Upper lobe of right lung (tissue), 1 donor: ENCODE results near the gene DNAJC11. TPM values are rescaled to one million over a fixed set of nuclear protein-coding genes. Genes with fewer than 3 reads are reported as not detected.
"Not testable (repeated sequence)": the region's sequence is repeated elsewhere in the genome, so short reads cannot be mapped to it uniquely, and the experiment has no call there.

ENCODE experiments used
- ATAC-seq: fragments of 200-7000 bp; cut with Tn5 transposase; one replicate; pipeline ENCODE4 v1.9.1; 2020; ENCODE audit warnings: mild to moderate bottlenecking, moderate library complexity
- DNase-seq: peaks from one replicate; pipeline ENCODE4 v3.0.0-alpha.2; 2020
- H3K27ac ChIP-seq: fragments of 200-600 bp; one replicate; pipeline ENCODE4 v1.8.0; 2022
- H3K27me3 ChIP-seq: fragments of 200-600 bp; one replicate; pipeline ENCODE4 v1.8.0; 2022; ENCODE audit warnings: mild to moderate bottlenecking
- H3K36me3 ChIP-seq: fragments of 200-600 bp; one replicate; pipeline ENCODE4 v1.8.0; 2022
- H3K4me1 ChIP-seq: fragments of 200-600 bp; one replicate; pipeline ENCODE4 v1.8.0; 2022
- H3K4me3 ChIP-seq: fragments of 200-600 bp; one replicate; pipeline ENCODE4 v1.8.0; 2022; ENCODE audit warnings: mild to moderate bottlenecking
- H3K9me3 ChIP-seq: fragments of 200-600 bp; one replicate; pipeline ENCODE4 v1.8.0; 2022
- intact Hi-C: fragments of 100-400 bp; cut with DNase I; formaldehyde crosslinking; loops from one replicate; pipeline ENCODE4 v1.11.0; 2022
- total RNA-seq: library from RNA; stranded (reverse); fragmentation: NEBNext Ultra II Directional; extraction: Animal tissue kit (Norgen Biotek cat#: 25700); gene quantifications from one replicate; pipeline ENCODE4 v1.2.1, GENCODE V29; 2021
- TF ChIP-seq, protein P1 (sequence below): fragments of 200-600 bp; IDR thresholded peaks from one replicate; pipeline ENCODE4 v1.8.0; 2022; ENCODE audit warnings: antibody characterized with exemption
- donor health status: DM: no; HTN: yes; CAD: no; lungs with severe emphysema.

DNAJC11 gene
- total RNA-seq, 1 donor from 2014 or later = 37.6 TPM

DNA sequence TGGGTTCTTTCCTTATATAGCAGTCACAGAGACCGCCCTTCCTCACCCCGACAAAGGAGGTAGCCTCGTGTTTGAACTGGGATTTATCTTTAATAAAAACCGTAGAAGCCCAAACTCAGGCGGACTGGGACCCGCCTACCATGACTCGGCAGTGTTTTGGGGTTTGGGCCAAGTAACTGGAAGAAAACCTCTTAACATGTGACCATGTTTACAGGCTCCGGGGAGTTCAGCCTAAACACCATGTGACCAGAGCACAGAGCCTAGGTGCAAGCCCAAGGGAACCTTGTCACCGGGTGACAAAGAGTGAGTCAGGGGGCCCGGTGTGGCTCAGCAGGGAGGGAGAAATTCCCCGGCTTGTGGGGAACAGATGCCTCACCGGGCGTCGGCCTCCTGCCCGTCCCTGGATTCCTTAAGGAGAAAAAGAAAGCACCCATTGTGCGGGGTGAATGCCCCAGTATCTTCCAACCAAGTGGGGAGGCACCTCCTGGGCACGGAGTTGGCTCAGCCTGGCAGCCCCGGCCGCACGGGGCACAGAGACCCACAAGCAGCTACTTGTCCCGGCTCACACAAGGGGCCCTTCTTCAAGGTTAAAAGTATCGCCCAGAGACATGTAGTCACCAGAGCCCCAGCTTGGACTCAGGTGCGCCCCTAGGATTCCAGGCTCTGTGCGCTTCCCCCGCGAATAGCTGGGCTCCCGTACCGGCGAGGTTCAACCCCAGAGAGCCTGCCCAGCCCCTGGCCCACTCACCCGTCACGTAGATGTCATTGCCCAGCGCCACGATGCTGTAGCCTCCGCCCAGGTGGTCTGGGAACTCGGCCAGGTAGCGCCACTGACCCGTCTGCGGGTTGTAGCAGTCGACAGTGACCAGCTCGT lies 100.3 kb downstream of the DNAJC11 start:
- no peaks in the 10 kb centered on the region for H3K9me3 ChIP-seq
- H3K27ac ChIP-seq = peak overlapping the region; percentile 99
- TF ChIP-seq, protein P1, sequence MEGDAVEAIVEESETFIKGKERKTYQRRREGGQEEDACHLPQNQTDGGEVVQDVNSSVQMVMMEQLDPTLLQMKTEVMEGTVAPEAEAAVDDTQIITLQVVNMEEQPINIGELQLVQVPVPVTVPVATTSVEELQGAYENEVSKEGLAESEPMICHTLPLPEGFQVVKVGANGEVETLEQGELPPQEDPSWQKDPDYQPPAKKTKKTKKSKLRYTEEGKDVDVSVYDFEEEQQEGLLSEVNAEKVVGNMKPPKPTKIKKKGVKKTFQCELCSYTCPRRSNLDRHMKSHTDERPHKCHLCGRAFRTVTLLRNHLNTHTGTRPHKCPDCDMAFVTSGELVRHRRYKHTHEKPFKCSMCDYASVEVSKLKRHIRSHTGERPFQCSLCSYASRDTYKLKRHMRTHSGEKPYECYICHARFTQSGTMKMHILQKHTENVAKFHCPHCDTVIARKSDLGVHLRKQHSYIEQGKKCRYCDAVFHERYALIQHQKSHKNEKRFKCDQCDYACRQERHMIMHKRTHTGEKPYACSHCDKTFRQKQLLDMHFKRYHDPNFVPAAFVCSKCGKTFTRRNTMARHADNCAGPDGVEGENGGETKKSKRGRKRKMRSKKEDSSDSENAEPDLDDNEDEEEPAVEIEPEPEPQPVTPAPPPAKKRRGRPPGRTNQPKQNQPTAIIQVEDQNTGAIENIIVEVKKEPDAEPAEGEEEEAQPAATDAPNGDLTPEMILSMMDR = no peak
- no peaks in the 10 kb centered on the region for H3K27me3 ChIP-seq
- peak overlapping the region; percentile 81 for H3K4me3 ChIP-seq
- ATAC-seq (peak; percentile 47), DNase-seq (peak; percentile 79)
- intact Hi-C loops = no loop called here
- peaks cover 50% of the 10 kb centered on the region for H3K4me1 ChIP-seq
- peaks cover 26% of the 10 kb centered on the region for H3K36me3 ChIP-seq

DNA sequence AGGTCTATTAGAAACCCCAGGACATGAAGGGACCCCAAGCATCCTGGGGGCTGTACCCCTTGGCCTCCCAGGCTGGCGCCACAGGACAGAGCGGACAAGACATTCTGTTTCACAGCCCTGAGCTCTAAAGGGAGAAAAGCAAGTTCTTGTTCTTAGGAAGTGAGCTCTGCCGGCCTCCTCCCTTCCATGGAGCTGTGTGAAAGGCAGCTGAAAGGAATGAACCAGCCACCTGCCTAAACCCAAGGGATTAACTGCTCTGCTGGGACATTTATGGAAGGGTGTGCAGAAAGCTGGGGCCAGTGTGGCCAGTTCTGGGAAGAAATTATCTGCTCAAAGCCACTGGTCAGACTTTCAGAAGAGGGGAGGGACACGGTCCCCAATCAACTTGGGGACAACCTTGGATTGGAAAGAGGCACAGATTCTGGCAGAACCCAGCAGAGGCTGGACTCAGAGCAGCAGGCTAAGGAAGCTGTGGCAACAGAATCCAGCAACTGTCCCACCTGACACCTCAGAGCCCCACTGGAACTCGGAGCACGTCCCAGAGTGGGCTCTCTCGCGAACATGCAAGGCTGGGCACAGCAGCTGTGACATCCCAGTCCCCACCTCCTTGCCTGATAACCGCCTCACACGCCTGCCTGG lies 101.1 kb downstream of the DNAJC11 start:
- DNase-seq (no peak), ATAC-seq (no peak)
- Histone ChIP-seq H3K36me3 (peaks cover 34% of the 10 kb centered on the region), H3K9me3 (no peaks in the 10 kb centered on the region), H3K4me3 (peak overlapping the region; percentile 81), H3K27ac (peak overlapping the region; percentile 99), H3K27me3 (no peaks in the 10 kb centered on the region), H3K4me1 (peaks cover 50% of the 10 kb centered on the region)
- intact Hi-C loops = no loop called here
- TF ChIP-seq, protein P1 = no peak

DNA sequence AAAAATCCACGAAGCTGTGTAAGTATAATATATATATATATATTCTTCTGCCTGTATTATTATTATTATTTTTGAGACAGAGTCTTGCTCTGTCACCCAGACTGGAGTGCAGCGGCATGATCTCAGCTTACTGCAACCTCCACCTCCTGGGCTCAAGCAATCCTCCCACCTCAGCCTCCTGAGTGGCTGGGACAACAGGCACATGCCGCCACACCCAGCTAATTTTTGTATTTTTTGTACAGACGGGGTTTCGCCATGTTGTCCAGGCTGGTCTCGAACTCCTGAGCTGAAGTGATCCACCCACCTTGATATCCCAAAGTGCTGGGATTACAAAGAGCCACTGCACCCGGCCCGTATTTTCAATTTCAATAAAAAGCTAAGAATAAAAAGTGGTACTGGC lies 101.6 kb downstream of the DNAJC11 start:
- DNase-seq, H3K9me3 ChIP-seq, intact Hi-C loops, ATAC-seq, H3K27me3 ChIP-seq: not testable (repeated sequence)
- H3K4me1 ChIP-seq = peaks cover 48% of the 10 kb centered on the region
- peak overlapping the region; percentile 99 for H3K27ac ChIP-seq
- H3K36me3 ChIP-seq = peaks cover 39% of the 10 kb centered on the region
- H3K4me3 ChIP-seq = peak overlapping the region; percentile 81

DNA sequence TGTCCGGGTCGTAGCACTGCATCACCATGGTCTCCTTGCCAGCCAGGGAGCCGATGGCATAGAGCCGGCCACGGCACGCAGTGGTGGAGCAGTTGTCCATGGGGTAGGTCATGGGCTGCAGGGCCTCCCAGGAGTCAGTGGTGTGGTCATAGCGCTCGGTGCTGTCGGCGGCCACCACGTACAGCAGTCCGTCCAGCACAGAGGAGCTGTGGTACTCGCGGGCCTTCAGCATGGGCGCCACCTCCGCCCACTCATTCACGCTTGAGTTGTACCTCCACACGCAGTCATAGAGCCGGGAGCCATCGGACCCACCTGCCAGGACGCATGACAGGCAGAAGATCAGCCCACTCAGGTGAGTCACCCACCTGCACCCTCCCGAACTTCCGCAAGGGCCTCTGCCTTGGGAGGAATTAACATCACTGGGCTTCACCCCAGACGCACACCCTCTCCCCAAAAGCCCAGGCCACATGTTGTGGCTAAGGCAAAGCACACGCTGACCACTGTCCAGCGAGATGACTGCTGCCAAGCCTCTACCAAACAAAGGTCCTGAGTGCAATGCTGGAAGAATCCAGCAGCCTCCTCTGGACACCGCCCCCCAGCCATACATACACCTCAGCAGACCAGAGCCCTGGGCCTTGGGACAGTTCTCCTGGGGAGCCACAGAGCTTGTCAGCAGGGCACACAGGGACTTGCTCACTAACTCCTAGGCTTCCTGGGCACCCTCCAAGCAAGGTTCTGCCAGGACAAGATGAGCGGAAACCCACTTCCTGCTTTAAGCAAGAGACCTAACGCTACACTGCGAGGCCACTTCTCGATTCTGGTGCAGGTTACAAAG lies 102.3 kb downstream of the DNAJC11 start:
- DNase-seq (no peak), ATAC-seq (no peak)

DNA sequence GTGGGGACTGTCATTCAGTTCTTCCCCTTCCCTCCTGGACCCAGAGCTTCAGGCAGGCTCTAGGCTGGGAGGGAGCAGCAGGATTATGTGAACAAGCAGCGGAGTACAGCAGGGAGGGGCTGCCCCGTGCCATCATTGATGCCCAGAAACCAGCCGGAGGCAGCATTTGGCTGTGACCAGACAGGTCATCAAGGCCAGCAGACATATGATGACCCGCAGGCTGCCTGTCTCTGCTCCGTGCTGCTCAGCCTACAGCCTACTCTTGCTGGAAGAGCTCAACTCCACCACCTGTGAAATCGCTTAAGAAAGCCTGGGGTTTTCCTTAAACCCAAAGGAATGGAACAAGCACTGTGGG lies 103.9 kb downstream of the DNAJC11 start:
- ATAC-seq (no peak), DNase-seq (no peak)
- intact Hi-C loops = no loop called here
- Histone ChIP-seq H3K4me3 (no peak overlapping the region), H3K9me3 (no peaks in the 10 kb centered on the region), H3K4me1 (peaks cover 33% of the 10 kb centered on the region), H3K27ac (no peak overlapping the region), H3K27me3 (no peaks in the 10 kb centered on the region), H3K36me3 (peaks cover 61% of the 10 kb centered on the region)
- TF ChIP-seq, protein P1 = no peak

More for the DNA sequence above, 102.3 kb downstream of the DNAJC11 start:
- intact Hi-C loops = no loop called here
- TF ChIP-seq, protein P1 = no peak
- H3K27me3 ChIP-seq = no peaks in the 10 kb centered on the region
- no peaks in the 10 kb centered on the region for H3K9me3 ChIP-seq
- H3K4me3 ChIP-seq = peak overlapping the region; percentile 81
- H3K27ac ChIP-seq = peak overlapping the region; percentile 99
- H3K4me1 ChIP-seq = peaks cover 42% of the 10 kb centered on the region
- H3K36me3 ChIP-seq = peaks cover 45% of the 10 kb centered on the region
